Measurements from ENCODE around the gene PRADC1. TPM values are rescaled to one million over a fixed set of nuclear protein-coding genes. Genes with fewer than 3 reads are reported as not detected.
A peak's percentile ranks its signal among the peaks of the same experiment; 100 is the strongest.
"Not testable (repeated sequence)": the region's sequence is repeated elsewhere in the genome, so short reads cannot be mapped to it uniquely, and the experiment has no call there.

Gene PRADC1
- total RNA-seq, 1 experiment from 2014 or later = 12.9 TPM

DNA sequence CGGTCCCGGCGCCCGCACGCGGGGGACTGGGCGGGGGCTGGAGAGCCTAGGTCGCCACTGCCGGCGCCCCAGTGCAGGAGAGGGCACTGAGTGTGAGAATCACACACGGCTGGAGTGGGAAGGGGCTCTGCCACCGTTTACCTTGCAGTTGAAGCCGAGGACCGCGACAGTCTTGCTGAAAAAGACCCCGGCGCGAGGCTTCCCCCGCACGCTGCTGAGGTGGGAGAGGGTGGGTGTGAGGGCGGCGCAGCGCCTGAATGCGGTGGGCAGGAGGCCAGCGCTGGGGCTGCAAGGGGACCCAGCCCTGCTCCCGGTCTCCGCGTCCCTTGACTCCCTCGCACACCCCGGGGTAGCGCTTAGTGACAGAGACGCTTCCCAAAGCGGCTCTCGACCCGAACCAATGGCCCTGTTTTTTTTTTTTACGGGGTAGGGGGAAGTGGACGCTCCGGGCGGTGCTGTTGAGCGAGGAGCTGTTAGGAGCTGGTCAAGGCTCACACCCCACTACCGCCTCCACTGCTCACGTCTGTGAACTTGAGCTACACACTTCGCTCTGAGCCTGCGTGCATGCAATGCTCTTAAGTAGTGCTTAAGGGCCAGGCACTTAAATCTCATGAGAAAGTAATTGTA lies 29.9 kb downstream of the PRADC1 start:
- CTCF ChIA-PET = interaction anchor here (0.7 to 4.3 kb wide), 5 partner anchors 9 to 310 kb away, joined by 3 to 62 read pairs (median 5); no protein-coding TSS in a partner anchor
- H3K36me3 Mint-ChIP-seq = no peaks in the 10 kb centered on the region
- H3K27me3 Mint-ChIP-seq (ENCODE audit: low read depth) = peaks cover 89% of the 10 kb centered on the region
- ATAC-seq (peak; percentile 51), DNase-seq (ENCODE audit: low spot score) (peak; percentile 31)
- peaks cover 8% of the 10 kb centered on the region for H3K4me1 Mint-ChIP-seq
- no peak overlapping the region for H3K27ac Mint-ChIP-seq
- H3K9me3 Mint-ChIP-seq = no peaks in the 10 kb centered on the region
- TF ChIP-seq, protein P1, sequence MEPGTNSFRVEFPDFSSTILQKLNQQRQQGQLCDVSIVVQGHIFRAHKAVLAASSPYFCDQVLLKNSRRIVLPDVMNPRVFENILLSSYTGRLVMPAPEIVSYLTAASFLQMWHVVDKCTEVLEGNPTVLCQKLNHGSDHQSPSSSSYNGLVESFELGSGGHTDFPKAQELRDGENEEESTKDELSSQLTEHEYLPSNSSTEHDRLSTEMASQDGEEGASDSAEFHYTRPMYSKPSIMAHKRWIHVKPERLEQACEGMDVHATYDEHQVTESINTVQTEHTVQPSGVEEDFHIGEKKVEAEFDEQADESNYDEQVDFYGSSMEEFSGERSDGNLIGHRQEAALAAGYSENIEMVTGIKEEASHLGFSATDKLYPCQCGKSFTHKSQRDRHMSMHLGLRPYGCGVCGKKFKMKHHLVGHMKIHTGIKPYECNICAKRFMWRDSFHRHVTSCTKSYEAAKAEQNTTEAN (CRISPR knock-in tag; IDR thresholded peaks at IDR 0.05) = 0 out of 2 replicates have a peak, but pooled peaks have one; percentile 1
- TF ChIP-seq OVOL2 (CRISPR knock-in tag; IDR thresholded peaks at IDR 0.05; ENCODE audit: borderline replicate concordance) (no peak), NFE2L1 (CRISPR knock-in tag; IDR thresholded peaks at IDR 0.05) (0 out of 2 replicates have a peak, but pooled peaks have one; percentile 4), ZNF263 (CRISPR knock-in tag; IDR thresholded peaks at IDR 0.05; ENCODE audit: low read depth) (no peak)
- peak overlapping the region; percentile 61 for H3K4me3 Mint-ChIP-seq
- POLR2A ChIA-PET = no interaction called here

DNA sequence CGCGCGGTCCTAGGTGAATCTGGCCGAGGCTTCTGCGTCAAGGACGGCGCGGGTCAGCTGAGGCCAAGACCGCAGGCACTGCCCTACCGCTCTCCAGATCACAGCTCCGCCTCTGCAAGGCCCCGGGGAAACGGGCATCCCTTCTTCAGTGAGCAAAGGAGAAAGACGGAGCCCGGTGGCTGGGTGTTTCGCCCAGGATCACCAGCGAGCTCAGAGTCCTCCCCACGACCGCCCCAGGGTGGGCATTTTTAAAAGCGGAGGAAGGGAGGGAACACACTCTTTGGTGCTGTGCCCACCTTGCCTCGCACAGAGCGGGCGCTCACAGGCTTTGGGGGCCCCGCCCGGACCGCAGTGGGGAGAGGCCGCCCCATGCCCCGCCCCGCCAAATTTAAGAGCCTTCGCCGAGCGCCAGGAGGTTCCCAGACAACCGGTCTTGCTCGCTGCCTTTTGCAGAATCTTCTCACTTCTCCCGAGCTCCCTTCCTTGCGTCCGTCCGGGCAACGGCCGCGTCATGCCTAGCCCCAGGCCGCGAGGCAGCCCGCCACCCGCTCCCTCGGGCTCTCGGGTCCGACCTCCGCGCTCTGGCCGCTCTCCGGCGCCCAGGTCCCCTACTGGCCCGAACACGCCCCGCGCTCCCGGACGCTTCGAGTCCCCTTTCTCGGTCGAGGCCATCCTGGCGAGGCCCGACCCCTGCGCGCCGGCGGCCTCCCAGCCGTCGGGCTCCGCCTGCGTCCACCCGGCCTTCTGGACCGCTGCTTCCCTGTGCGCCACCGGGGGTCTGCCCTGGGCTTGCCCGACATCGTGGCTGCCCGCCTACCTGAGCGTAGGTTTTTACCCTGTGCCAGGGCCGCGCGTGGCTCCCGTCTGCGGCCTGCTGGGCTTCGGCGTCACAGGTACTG lies 30.6 kb downstream of the PRADC1 start, which contains the start of gene NOTO:
Gene NOTO (plus strand): TSS at position 419 of the 899 bp plus-strand sequence. CDS start 93 bp downstream, at position 512.
- Mint-ChIP-seq H3K27me3 (ENCODE audit: low read depth) (peaks cover 88% of the 10 kb centered on the region), H3K36me3 (no peaks in the 10 kb centered on the region), H3K4me1 (peaks cover 8% of the 10 kb centered on the region), H3K9me3 (no peaks in the 10 kb centered on the region), H3K4me3 (peak within 1 kb of the TSS; percentile 61), H3K27ac (no peak within 1 kb of the TSS)
- CTCF ChIA-PET = interaction anchor here (0.7 to 4.3 kb wide), 12 partner anchors 8 to 310 kb away, joined by 3 to 62 read pairs (median 4); no protein-coding TSS in a partner anchor
- peak; percentile 65 for DNase-seq (ENCODE audit: low spot score)
- peak; percentile 77 for ATAC-seq
- TF ChIP-seq, protein P2, sequence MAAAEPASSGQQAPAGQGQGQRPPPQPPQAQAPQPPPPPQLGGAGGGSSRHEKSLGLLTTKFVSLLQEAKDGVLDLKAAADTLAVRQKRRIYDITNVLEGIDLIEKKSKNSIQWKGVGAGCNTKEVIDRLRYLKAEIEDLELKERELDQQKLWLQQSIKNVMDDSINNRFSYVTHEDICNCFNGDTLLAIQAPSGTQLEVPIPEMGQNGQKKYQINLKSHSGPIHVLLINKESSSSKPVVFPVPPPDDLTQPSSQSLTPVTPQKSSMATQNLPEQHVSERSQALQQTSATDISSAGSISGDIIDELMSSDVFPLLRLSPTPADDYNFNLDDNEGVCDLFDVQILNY (CRISPR knock-in tag; IDR thresholded peaks at IDR 0.05) = peak; percentile 46; the same call in 1 of the 2 replicates
- TF ChIP-seq NR2C2 (CRISPR knock-in tag; IDR thresholded peaks at IDR 0.05) = no peak
- TF ChIP-seq, protein P3, sequence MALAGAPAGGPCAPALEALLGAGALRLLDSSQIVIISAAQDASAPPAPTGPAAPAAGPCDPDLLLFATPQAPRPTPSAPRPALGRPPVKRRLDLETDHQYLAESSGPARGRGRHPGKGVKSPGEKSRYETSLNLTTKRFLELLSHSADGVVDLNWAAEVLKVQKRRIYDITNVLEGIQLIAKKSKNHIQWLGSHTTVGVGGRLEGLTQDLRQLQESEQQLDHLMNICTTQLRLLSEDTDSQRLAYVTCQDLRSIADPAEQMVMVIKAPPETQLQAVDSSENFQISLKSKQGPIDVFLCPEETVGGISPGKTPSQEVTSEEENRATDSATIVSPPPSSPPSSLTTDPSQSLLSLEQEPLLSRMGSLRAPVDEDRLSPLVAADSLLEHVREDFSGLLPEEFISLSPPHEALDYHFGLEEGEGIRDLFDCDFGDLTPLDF (CRISPR knock-in tag; IDR thresholded peaks at IDR 0.05) = 0 out of 2 replicates have a peak, but pooled peaks have one; percentile 57
- TF ChIP-seq, protein P1 (CRISPR knock-in tag; IDR thresholded peaks at IDR 0.05) = 0 out of 2 replicates have a peak, but pooled peaks have one; percentile 22
- TF ChIP-seq, protein P4, sequence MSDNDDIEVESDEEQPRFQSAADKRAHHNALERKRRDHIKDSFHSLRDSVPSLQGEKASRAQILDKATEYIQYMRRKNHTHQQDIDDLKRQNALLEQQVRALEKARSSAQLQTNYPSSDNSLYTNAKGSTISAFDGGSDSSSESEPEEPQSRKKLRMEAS (CRISPR knock-in tag; IDR thresholded peaks at IDR 0.05) = peak; percentile 78
- TF ChIP-seq ZNF232 (CRISPR knock-in tag; IDR thresholded peaks at IDR 0.05) = peak; percentile 5; the same call in 1 of the 2 replicates
- peak; percentile 37; the same call in 1 of the 2 replicates for TF ChIP-seq NFE2L1 (CRISPR knock-in tag; IDR thresholded peaks at IDR 0.05)
- TF ChIP-seq FOXK1 (CRISPR knock-in tag; IDR thresholded peaks at IDR 0.05) = 0 out of 2 replicates have a peak, but pooled peaks have one; percentile 25
- no peak for TF ChIP-seq NR1H2 (CRISPR knock-in tag; IDR thresholded peaks at IDR 0.05)
- TF ChIP-seq, protein P5, sequence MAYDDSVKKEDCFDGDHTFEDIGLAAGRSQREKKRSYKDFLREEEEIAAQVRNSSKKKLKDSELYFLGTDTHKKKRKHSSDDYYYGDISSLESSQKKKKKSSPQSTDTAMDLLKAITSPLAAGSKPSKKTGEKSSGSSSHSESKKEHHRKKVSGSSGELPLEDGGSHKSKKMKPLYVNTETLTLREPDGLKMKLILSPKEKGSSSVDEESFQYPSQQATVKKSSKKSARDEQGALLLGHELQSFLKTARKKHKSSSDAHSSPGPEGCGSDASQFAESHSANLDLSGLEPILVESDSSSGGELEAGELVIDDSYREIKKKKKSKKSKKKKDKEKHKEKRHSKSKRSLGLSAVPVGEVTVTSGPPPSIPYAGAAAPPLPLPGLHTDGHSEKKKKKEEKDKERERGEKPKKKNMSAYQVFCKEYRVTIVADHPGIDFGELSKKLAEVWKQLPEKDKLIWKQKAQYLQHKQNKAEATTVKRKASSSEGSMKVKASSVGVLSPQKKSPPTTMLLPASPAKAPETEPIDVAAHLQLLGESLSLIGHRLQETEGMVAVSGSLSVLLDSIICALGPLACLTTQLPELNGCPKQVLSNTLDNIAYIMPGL (CRISPR knock-in tag; IDR thresholded peaks at IDR 0.05) = 0 out of 2 replicates have a peak, but pooled peaks have one; percentile 8
- POLR2A ChIA-PET = interaction anchor here (1.1 to 1.4 kb wide), 2 partner anchors 10 to 30 kb away, joined by 3 to 6 read pairs; partner anchors contain the start of gene PRADC1

DNA sequence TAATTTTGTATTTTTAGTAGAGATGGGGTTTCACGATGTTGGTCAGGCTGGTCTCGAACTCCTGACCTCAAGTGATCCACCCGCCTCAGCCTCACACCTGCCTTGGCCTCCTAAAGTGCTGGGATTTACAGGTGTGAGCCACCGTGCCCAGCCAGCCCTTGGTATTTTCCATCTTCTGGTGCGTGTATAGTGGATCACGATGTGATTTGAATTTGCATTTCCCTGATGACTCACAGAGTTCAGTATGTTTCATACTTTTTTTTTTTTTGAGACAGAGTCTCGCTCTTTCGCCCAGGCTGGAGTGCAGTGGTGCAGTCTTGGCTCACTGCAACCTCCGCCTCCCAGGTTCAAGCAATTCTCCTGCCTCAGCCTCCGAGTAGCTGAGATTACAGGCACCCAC lies 32.8 kb downstream of the PRADC1 start:
- H3K27ac Mint-ChIP-seq; ATAC-seq; DNase-seq (ENCODE audit: low spot score); POLR2A ChIA-PET; H3K9me3 Mint-ChIP-seq; H3K4me1 Mint-ChIP-seq; H3K36me3 Mint-ChIP-seq; H3K4me3 Mint-ChIP-seq: not testable (repeated sequence)
- peaks cover 87% of the 10 kb centered on the region for H3K27me3 Mint-ChIP-seq (ENCODE audit: low read depth)
- CTCF ChIA-PET = interaction anchor here (1.2 kb wide), 2 partner anchors 12 to 23 kb away, joined by 3 to 4 read pairs; no protein-coding TSS in a partner anchor

Measured in WTC11 (cell line).